Suppressor macrophage treated with lipopolysaccharide for 1 hour (primary cell): Measurements from ENCODE around the gene EPX.
"Not testable (repeated sequence)": the region's sequence is repeated elsewhere in the genome, so short reads cannot be mapped to it uniquely, and the experiment has no call there.

Source experiments
- DNase-seq, 3 donors: peaks; one replicate each; pipeline ENCODE4 v3.0.0-alpha.2; 2020 to 2022

Gene EPX, protein sequence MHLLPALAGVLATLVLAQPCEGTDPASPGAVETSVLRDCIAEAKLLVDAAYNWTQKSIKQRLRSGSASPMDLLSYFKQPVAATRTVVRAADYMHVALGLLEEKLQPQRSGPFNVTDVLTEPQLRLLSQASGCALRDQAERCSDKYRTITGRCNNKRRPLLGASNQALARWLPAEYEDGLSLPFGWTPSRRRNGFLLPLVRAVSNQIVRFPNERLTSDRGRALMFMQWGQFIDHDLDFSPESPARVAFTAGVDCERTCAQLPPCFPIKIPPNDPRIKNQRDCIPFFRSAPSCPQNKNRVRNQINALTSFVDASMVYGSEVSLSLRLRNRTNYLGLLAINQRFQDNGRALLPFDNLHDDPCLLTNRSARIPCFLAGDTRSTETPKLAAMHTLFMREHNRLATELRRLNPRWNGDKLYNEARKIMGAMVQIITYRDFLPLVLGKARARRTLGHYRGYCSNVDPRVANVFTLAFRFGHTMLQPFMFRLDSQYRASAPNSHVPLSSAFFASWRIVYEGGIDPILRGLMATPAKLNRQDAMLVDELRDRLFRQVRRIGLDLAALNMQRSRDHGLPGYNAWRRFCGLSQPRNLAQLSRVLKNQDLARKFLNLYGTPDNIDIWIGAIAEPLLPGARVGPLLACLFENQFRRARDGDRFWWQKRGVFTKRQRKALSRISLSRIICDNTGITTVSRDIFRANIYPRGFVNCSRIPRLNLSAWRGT

DNA sequence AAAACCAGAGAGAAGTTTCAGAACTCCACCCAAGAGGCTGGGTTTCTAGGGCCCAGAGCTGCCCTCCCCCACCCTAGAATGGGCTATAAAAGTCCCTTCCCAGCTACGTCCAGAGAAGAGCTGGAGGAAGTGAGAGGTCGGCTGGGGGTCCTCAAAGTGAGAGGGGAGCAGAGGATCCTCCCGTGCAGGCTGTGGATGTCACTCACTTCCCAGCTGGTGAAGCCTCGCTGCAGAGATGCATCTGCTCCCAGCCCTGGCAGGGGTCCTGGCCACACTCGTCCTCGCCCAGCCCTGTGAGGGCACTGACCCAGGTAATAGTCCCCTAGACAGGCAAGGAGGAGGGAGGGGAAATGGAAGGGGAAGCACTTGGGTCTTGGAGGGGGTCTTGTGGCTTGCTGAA, at the start of gene EPX:
Gene EPX, plus strand, starts transcription at position 115 of the 400 bp plus-strand sequence. Its CDS starts 121 bp downstream, at position 236.
- no peak for DNase-seq

GRCh38 chr17:58143335-58143734, 49.2 kb upstream of the EPX start:
- DNase-seq = not testable (repeated sequence)

- no peak for DNase-seq
These were observed 47.7 kb upstream of the EPX start for GRCh38 chr17:58144801-58145200.

DNA sequence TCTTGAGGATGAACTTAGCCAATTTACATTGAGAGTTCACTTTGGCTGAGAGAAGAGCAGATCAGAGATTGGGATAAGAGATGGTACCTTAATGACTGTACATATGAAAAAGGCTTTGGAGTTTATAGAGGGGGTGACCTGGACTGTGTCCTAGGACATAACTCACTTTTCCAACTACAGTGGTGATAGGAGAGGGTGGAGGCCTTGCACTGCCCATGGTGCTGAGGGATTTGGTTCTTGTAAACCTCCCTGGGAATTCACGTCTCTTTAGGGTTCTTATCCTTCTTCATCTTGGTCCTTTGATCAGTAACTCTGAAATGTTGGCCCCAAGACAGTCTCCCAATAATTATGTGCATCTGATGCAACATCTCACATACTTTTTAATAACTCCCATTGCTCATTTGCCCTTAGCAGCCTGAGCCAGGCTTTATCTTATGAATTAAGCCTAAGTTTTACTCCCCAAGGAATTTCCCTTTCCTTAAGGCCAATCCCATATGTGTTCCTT, 44.5 kb upstream of the EPX start, which contains the start of gene OR4D1:
Gene OR4D1, plus strand, starts transcription at position 455 of the 505 bp plus-strand sequence. CDS start 6,770 bp downstream, outside the sequence.
- DNase-seq = no peak

GRCh38 chr17:58148609-58149008, 43.9 kb upstream of the EPX start:
- DNase-seq = no peak

GRCh38 chr17:58150394-58150793, 42.1 kb upstream of the EPX start:
- no peak for DNase-seq

- DNase-seq = no peak
These were observed 39.5 kb upstream of the EPX start for GRCh38 chr17:58153046-58153445.

- DNase-seq = no peak
These were observed 38.9 kb upstream of the EPX start for GRCh38 chr17:58153671-58154070.

DNA sequence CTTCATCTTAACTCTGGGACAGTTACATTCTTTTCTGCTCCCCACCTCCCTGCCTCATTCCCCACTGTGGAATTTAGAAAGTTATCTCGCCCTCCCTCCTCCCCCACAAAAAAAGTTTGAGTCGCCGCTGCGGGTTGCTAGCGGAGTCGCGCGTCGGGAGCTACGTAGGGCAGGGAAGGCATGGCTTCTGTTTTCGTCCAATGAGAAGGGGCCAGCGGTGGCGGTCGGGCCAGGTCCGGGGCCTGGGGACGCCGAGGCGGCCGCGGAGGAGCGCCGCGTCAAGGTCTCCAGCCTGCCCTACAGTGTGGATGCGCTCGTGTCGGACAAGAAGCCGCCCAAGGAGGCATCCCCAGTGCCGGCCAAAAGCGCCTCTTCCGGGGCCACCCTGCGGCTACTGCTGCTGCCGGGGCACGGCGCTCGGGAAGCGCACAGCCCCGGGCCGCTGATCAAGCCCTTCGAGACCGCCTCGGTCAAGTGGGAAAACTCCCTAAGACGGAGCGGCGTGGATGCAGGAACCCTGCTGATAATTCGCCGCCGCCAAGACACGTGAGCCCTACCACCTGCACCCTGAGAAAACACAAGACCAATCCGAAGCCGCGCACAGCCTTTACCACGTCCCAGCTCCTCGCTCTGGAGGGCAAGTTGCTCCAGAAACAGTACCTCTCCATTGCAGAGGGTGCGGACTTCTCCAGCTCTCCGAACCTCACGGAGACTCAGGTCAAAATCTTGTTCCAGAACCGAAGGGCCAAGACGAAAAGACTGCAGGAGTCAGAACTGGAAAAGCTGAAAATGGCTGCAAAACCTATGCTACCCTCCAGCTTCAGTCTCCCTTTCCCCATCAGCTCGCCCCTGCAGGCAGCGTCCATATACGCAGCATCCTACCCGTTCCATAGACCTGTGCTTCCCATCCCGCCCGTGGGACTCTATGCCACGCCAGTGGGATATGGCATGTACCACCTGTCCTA, 35.4 kb upstream of the EPX start:
- DNase-seq = peak; percentile 27 to 58 (median 45)

- no peak for DNase-seq
These were observed 34.3 kb upstream of the EPX start for GRCh38 chr17:58158181-58158580.

DNA sequence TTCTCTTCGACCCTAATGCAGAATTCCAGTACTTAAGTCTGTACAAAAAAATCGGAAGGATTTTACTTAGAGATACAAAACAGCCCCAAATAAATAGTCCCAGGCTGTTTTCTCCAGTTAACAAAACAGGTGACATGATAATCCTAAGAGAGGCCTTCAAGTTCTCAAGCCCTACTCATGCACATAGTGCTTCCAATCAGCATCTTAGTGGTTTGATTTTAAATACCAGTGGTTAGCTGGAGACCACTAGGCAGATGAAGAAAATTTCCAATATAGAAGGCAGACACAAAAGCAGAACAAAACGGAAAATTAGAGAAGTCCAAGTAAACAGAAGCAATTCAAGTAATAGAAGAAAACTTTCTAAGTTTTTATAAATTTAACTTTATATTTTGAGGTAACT, 31.0 kb upstream of the EPX start:
- no peak for DNase-seq

DNA sequence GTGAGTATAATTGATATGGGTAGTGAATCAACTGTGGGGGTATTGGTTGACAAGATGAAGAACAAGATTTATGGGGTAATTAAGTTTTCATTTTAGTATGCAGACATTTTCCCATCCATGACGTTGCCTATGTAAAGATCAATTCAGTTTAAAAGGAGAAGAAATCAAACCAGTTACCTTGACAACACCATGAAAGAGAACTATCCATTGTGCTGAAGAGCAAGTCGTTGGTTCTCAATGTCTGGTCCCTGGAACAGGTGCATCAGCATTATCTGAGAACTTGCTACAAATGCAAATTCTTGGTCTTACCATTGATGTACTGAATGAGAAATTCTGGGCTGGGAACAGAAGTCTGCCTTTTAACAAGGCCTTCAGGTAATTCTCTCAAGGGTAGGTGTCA, 26.5 kb upstream of the EPX start:
- no peak for DNase-seq

- DNase-seq = no peak
These were observed 25.8 kb upstream of the EPX start, which contains the start of gene OR4D2 for GRCh38 chr17:58166682-58167081. Gene OR4D2, plus strand, starts transcription at chr17:58166982. Its CDS starts 2,674 bp downstream, at chr17:58169656.

DNA sequence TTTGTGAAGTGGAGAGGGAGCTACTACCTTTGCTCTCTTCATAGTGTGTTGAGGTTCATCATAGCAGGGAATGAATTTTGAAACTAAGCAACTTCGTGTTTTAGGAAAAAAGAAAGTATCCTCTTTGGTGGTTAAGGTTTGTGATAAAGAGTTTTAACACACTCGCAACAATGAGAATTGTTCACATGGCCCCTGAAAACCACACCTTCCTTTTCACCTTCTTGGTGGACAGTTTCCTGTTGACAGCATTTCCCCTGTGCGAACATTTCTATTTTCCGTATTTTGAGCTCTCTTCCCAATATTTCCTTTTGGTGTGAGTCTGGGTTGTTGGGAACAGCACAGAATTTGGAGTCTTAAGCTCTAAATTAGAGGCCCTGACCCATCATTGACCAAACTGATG, 21.9 kb upstream of the EPX start:
- no peak for DNase-seq

- DNase-seq = peak in 2 of 3 donors; percentile 10 to 21
These were observed 20.0 kb upstream of the EPX start for GRCh38 chr17:58172369-58173071.

- no peak for DNase-seq
These were observed 17.7 kb upstream of the EPX start for GRCh38 chr17:58174871-58175270.

DNA sequence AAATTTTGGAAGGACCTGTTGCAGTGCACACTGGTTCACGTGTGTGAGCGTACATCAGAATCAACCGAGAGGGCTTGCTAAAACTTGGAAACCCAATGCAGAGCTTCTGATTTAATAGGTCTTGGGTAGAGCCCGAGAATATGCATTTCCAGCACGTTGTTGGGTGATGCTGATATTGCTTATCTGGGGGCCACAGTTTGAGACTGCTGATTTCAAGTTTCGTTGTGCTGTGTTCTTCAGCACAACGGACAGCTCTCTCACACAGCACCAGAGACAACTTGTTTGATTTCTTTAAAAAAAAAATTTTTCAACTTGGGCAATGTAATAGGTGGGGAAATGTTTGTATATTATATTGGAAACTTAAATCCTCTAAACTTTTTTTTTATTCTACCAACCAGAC, 16.3 kb upstream of the EPX start:
- peak in 1 of 3 donors; percentile 11 for DNase-seq

GRCh38 chr17:58181796-58182195, 10.7 kb upstream of the EPX start:
- DNase-seq = no peak

DNA sequence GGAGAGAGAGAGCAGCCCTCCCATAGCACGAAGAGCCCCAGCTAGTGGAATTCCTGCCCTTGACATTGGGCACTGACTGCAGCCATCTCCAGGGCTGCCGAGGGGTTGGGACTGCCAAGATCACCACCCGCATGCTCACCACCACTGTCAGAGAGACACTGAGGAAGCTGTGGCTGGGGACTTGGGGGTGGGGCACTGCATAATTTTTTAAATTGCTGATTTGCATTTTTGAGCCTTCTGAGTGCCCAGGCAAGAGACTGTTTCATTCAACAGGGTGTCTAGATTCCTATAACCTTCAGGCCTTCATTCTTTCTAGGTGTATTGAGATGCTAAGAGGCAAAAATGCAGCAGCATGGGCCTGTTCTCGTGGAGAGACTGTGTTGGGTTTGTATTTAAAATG, 9.0 kb upstream of the EPX start:
- no peak for DNase-seq

- no peak for DNase-seq
These were observed 8.1 kb upstream of the EPX start for GRCh38 chr17:58184308-58184985.
